Motor neuron (in vitro differentiated cells): ENCODE measurements around the gene CT45A8. TPM values are rescaled to one million over a fixed set of nuclear protein-coding genes. Genes with fewer than 3 reads are reported as not detected.
"Not testable (repeated sequence)": the region's sequence is repeated elsewhere in the genome, so short reads cannot be mapped to it uniquely, and the experiment has no call there.

ENCODE experiments used
- ATAC-seq, 8 experiments: fragments of 200-7000 bp; cut with Tn5 transposase; replicated peaks in 6 of 8; 2 replicates each; pipeline ENCODE4 v1.8.0; 2021; ENCODE audit warnings: mild to moderate bottlenecking in 8 of 8, moderate library complexity in 8 of 8
- H3K27ac ChIP-seq, 2 donors: fragments of 250-450 bp; sonication (Bioruptor Pico); 2 replicates each; pipeline ENCODE4 v1.9.0; 2021; ENCODE audit warnings: antibody characterized with exemption in 2 of 2, mild to moderate bottlenecking in 2 of 2, moderate library complexity in 1 of 2
- H3K4me1 ChIP-seq, 2 donors: fragments of 250-450 bp; sonication (Bioruptor Pico); replicated peaks in 1 of 2; 2 replicates each; pipeline ENCODE4 v1.6.1; 2021; ENCODE audit warnings: antibody characterized with exemption in 2 of 2, mild to moderate bottlenecking in 2 of 2, moderate library complexity in 1 of 2
- H3K4me3 ChIP-seq, 5 donors: fragments of 250-450 bp; sonication (Bioruptor Pico); 2 replicates each; pipeline ENCODE4 v1.9.0; 2021; ENCODE audit warnings: antibody characterized with exemption in 5 of 5, mild to moderate bottlenecking in 5 of 5, moderate library complexity in 4 of 5
- WGBS, 10 experiments: fragments of 450-650 bp; shearing (Covaris generic); methylation state at CpG; one replicate each; pipeline ENCODE4 v1.0.0; 2022; 5-methylcytosine and 5-hydroxymethylcytosine counted together
- in situ Hi-C, 9 experiments: fragments of 400-800 bp; cut with MboI; loops; one replicate each; pipeline ENCODE4 v1.15.0; 2021; ENCODE audit warnings: low sequenced_read_pairs in 9 of 9, low pct_unique_long_range_greater_than_20kb in 2 of 9; ENCODE audit not compliant: unreplicated experiment in 9 of 9
- total RNA-seq, 8 experiments: library from RNA; unstranded; fragments of 300-600 nt; gene quantifications; 2 replicates each; pipeline versions ENCODE4 v1.2.3 to v1.2.4, GENCODE V29; 2022

Gene CT45A8, protein sequence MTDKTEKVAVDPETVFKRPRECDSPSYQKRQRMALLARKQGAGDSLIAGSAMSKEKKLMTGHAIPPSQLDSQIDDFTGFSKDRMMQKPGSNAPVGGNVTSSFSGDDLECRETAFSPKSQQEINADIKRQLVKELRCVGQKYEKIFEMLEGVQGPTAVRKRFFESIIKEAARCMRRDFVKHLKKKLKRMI
- not detected for total RNA-seq

- ATAC-seq, in situ Hi-C loops, H3K4me3 ChIP-seq, H3K4me1 ChIP-seq, H3K27ac ChIP-seq: not testable (repeated sequence)
- no CpG with 5 or more reads among the region's 17 CpGs for WGBS, 10 experiments
These were observed at the start of gene CT45A8 for GRCh38 chrX:135854438-135854837. Gene CT45A8, minus strand, starts transcription at chrX:135854538. Its CDS starts 3,755 bp downstream, at chrX:135850783.

- ATAC-seq, result no peak
- no peak within 1 kb of the TSS for H3K4me3 ChIP-seq
- H3K4me1 ChIP-seq, result no peaks in the 10 kb centered on the region
- H3K27ac ChIP-seq, result no peak within 1 kb of the TSS
- WGBS, 10 experiments, result 84% methylated on average over 15 of the region's 22 CpGs; no CpG with 5 or more reads in 9 of the 10 experiments
- in situ Hi-C loops, result no loop called here
These were observed 39.0 kb upstream of the CT45A8 start, which contains the start of the genes CT45A10 and SAGE1 for GRCh38 chrX:135893294-135893817. Gene CT45A10, minus strand, starts transcription at chrX:135893444. Its CDS starts 8,100 bp downstream, at chrX:135885344. Gene SAGE1, plus strand, starts transcription at chrX:135893716. Its CDS starts 2,527 bp downstream, at chrX:135896243.

- no peak overlapping the region for H3K4me3 ChIP-seq
- H3K27ac ChIP-seq, result no peak overlapping the region
- ATAC-seq, result no peak
- WGBS, 10 experiments, result 81% methylated on average over 5 of the region's 11 CpGs; no CpG with 5 or more reads in 9 of the 10 experiments
- no peaks in the 10 kb centered on the region for H3K4me1 ChIP-seq
- in situ Hi-C loops, result no loop called here
These were observed 38.4 kb upstream of the CT45A8 start for GRCh38 chrX:135892781-135893180.

DNA sequence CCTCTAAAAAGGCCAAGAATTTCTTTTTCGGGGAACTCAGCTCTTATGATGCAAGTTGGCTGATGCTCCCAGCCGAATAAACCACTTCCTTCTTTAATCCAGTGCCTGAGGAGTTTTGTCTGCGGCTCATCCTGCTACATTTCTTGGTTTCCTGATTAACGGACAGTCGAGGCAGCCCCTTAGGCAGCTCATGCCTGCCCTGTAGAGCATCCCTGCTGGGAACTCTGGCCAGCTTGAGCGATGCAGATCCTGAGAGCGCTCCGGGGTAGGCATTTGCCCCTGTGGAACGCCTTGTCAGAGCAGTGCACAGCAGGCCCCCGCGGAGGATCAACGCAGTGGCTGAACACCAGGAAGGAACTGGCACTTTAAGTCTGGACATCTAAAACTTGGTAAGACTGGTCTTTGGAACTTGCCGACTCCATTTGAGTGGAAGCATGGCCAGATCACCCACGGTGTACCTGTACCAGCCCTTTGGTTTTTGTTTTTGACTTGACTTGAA, 35.8 kb upstream of the CT45A8 start:
- ATAC-seq, result no peak
- in situ Hi-C loops, result no loop called here
- Histone ChIP-seq H3K4me1 (no peaks in the 10 kb centered on the region), H3K27ac (no peak overlapping the region), H3K4me3 (no peak overlapping the region)
- WGBS, 10 experiments, result 35 to 96% (median 70%) methylated on average over 1 to 4 of the region's 14 CpGs; no CpG with 5 or more reads in 6 of the 10 experiments

DNA sequence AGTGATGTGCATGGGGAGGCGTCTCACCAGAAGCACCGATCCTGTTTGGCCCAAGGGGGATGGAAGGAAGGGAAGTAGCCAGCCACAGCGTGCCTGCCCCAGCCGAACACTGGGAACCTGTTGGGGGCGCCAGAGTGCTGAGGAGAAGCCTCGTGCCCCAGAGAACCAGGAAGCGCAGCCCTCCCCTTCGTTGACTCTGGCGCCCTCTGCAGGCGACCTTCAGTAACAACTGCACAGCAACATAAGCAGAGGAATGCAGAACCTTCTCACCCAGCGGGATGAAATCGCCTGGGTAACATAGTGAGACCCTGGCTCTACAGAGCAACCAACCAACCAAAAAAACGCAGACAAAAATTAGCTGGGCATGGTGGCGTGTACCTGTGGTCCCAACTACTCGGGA, 34.6 kb upstream of the CT45A8 start:
- in situ Hi-C loops, H3K27ac ChIP-seq, ATAC-seq, H3K4me1 ChIP-seq, H3K4me3 ChIP-seq: not testable (repeated sequence)
- WGBS, 10 experiments, result 40 to 60% (median 53%) methylated on average over 1 to 3 of the region's 15 CpGs; no CpG with 5 or more reads in 7 of the 10 experiments

GRCh38 chrX:135888230-135888629, 33.9 kb upstream of the CT45A8 start:
- H3K4me3 ChIP-seq, ATAC-seq, H3K4me1 ChIP-seq, H3K27ac ChIP-seq, in situ Hi-C loops: not testable (repeated sequence)
- WGBS, 10 experiments, result no CpG with 5 or more reads among the region's 18 CpGs

GRCh38 chrX:135882741-135883140, 28.4 kb upstream of the CT45A8 start:
- in situ Hi-C loops, H3K27ac ChIP-seq, ATAC-seq, H3K4me1 ChIP-seq, H3K4me3 ChIP-seq: not testable (repeated sequence)
- WGBS, 10 experiments, result 0% methylated on average over 1 of the region's 5 CpGs; no CpG with 5 or more reads in 8 of the 10 experiments

- WGBS, 10 experiments, result no CpG with 5 or more reads among the region's 17 CpGs
- ATAC-seq, in situ Hi-C loops, H3K4me1 ChIP-seq, H3K27ac ChIP-seq, H3K4me3 ChIP-seq: not testable (repeated sequence)
These were observed 17.4 kb upstream of the CT45A8 start, which contains the start of gene CT45A9 for GRCh38 chrX:135871712-135872111. Gene CT45A9, minus strand, starts transcription at chrX:135871812. Its CDS starts 3,751 bp downstream, at chrX:135868061.

GRCh38 chrX:135837180-135837579, 17.2 kb downstream of the CT45A8 start, which contains the start of gene CT45A7:
Gene CT45A7, minus strand, starts transcription at chrX:135837280. Its CDS starts 3,747 bp downstream, at chrX:135833533.
- in situ Hi-C loops, H3K4me3 ChIP-seq, H3K27ac ChIP-seq, ATAC-seq, H3K4me1 ChIP-seq: not testable (repeated sequence)
- no CpG with 5 or more reads among the region's 17 CpGs for WGBS, 10 experiments

DNA sequence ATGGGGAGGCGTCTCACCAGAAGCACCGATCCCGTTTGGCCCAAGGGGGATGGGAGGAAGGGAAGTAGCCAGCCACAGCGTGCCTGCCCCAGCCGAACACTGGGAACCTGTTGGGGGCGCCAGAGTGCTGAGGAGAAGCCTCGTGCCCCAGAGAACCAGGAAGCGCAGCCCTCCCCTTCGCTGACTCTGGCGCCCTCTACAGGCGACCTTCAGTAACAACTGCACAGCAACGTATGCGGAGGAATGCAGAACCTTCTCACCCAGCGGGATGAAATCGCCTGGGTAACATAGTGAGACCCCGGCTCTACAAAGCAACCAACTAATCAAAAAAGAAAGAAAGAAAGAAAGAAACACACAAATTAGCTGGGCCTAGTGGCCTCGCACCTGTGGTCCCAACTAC, 34.4 kb downstream of the CT45A8 start, which contains the start of gene CT45A2:
Gene CT45A2 (minus strand): TSS at position 101 of the 400 bp plus-strand sequence. CDS start 3,747 bp downstream, outside the sequence.
- no CpG with 5 or more reads among the region's 17 CpGs for WGBS, 10 experiments
- H3K4me1 ChIP-seq, H3K4me3 ChIP-seq, H3K27ac ChIP-seq, ATAC-seq, in situ Hi-C loops: not testable (repeated sequence)

DNA sequence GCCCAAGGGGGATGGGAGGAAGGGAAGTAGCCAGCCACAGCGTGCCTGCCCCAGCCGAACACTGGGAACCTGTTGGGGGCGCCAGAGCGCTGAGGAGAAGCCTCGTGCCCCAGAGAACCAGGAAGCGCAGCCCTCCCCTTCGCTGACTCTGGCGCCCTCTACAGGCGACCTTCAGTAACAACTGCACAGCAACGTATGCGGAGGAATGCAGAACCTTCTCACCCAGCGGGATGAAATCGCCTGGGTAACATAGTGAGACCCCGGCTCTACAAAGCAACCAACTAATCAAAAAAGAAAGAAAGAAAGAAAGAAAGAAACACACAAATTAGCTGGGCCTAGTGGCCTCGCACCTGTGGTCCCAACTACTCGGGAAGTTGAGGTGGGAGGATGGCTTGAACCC, 51.7 kb downstream of the CT45A8 start, which contains the start of gene CT45A6:
Gene CT45A6 (minus strand): TSS at position 101 of the 400 bp plus-strand sequence. CDS start 3,794 bp downstream, outside the sequence.
- H3K27ac ChIP-seq, H3K4me3 ChIP-seq, in situ Hi-C loops, ATAC-seq, H3K4me1 ChIP-seq: not testable (repeated sequence)
- WGBS, 10 experiments, result no CpG with 5 or more reads among the region's 16 CpGs
